ENCODE results near the gene UHRF2.

Gene UHRF2

GRCh38 chr9:6426117-6426516 is 13.1 kb downstream of the UHRF2 start:
- H3K4me3 ChIP-seq (ENCODE audit: control insufficient read depth, low read depth, low read length), result no peak overlapping the region
- TF ChIP-seq CTCF (conservative IDR thresholded peaks at IDR 0.05; ENCODE audit: control insufficient read depth, insufficient read depth, low read depth, low read length), result no peak

GRCh38 chr9:6428940-6429889 is 16.2 kb downstream of the UHRF2 start:
- TF ChIP-seq CTCF (conservative IDR thresholded peaks at IDR 0.05; ENCODE audit: control insufficient read depth, insufficient read depth, low read depth, low read length), result no peak
- peak; percentile 11 for DNase-seq (ENCODE audit: low read depth)

More at GRCh38 chr9:6426117-6426516, 13.1 kb downstream of the UHRF2 start:
- peak; percentile 26 for DNase-seq (ENCODE audit: low read depth)

DNA sequence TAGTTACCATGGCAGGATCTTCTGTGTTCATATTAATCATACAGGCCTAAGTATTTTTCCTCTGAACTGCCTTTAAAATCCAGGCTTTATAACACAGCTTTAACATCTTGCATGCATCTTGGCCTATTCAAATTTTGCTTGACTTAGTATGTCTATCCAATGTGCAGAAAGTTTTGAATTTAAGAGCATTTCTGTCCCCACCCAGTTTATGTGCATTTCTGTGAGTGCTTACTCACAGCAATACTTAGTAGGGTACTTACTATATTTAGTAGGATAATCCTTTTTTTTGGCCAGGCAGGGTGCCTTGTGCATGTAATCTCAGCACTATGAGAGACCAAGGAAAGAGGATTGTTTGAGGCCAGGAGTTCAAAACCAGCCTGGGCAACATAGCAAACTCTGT is 18.0 kb downstream of the UHRF2 start:
- no peak for DNase-seq (ENCODE audit: low read depth)
- no peak for TF ChIP-seq CTCF (conservative IDR thresholded peaks at IDR 0.05; ENCODE audit: control insufficient read depth, insufficient read depth, low read depth, low read length)
- no peak overlapping the region for H3K4me3 ChIP-seq (ENCODE audit: control insufficient read depth, low read depth, low read length)

More at GRCh38 chr9:6428940-6429889, 16.2 kb downstream of the UHRF2 start:
- no peak overlapping the region for H3K4me3 ChIP-seq (ENCODE audit: control insufficient read depth, low read depth, low read length)

- peak; percentile 74 for DNase-seq (ENCODE audit: low read depth)
- H3K4me3 ChIP-seq (ENCODE audit: control insufficient read depth, low read depth, low read length), result no peak overlapping the region
- no peak for TF ChIP-seq CTCF (conservative IDR thresholded peaks at IDR 0.05; ENCODE audit: control insufficient read depth, insufficient read depth, low read depth, low read length)
Measured at GRCh38 chr9:6433410-6433809, 20.4 kb downstream of the UHRF2 start.

DNA sequence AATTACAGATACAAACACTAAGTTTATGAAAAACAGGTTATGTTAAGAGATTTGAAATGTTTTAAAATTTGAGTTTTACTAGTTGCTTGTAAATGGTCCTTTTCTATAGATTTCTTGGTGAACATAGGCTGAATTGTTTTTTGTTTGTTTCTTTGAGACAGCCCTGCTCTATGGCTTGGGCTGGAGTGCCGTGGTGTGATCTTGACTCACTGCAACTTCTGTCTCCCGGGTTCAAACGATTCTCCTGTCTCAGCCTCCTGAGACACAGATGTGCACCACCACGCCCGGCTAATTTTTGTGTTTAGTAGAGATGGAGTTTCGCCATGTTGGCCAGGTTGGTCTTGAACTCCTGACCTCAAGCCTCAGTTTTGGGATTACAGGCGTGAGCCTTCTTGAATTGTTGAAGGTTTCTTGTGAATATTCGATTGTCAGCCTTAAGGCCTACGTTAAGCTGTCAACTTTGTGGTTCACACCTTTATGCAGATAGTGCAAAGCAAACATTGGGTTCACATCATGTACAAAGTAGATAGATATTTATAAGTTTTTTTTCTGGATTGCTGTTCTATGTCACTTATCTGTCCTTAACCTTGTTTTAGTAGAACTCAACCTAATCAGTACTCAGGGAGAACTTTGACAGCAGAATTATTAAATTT is 26.2 kb downstream of the UHRF2 start:
- no peak for TF ChIP-seq CTCF (conservative IDR thresholded peaks at IDR 0.05; ENCODE audit: control insufficient read depth, insufficient read depth, low read depth, low read length)
- H3K4me3 ChIP-seq (ENCODE audit: control insufficient read depth, low read depth, low read length), result no peak overlapping the region
- no peak for DNase-seq (ENCODE audit: low read depth)

DNA sequence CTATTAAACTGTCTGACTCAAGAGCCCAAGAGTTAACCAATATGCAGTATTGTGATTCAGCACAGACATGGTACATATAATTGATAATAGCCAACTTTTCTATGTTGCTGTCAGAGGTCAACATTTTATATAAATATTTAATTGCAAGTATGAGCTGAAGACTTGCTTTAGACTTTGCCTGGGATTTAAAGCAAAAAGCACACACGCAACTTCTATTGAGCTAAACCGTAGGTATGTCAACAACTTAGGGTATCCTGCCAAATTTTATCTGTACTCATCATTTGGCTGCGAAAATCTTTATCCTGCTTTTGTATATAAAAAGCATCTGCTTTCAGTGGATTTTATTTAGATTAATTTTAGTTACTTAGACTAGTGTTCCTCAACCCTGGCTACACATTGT is 27.4 kb downstream of the UHRF2 start:
- no peak for TF ChIP-seq CTCF (conservative IDR thresholded peaks at IDR 0.05; ENCODE audit: control insufficient read depth, insufficient read depth, low read depth, low read length)
- DNase-seq (ENCODE audit: low read depth), result peak; percentile 19
- no peak overlapping the region for H3K4me3 ChIP-seq (ENCODE audit: control insufficient read depth, low read depth, low read length)
